T-helper 2 cell treated with Interferon-gamma antibody and Interleukin-4, amounts not matched to agents 5 μg/mL and 100 μg/mL, for 36 hours (primary cell): ENCODE measurements around the gene CNPY4.

Experiments used
- DNase-seq: peaks from one replicate; pipeline ENCODE4 v3.0.0; 2021; ENCODE audit warnings: low spot score
- H3K27ac Mint-ChIP-seq: one replicate; pipeline ENCODE4 v1.8.0; 2021; ENCODE audit warnings: mild to moderate bottlenecking, mixed read lengths
- H3K27me3 Mint-ChIP-seq: one replicate; pipeline ENCODE4 v1.8.0; 2021; ENCODE audit warnings: low read depth, mixed read lengths
- H3K36me3 Mint-ChIP-seq: one replicate; pipeline ENCODE4 v1.8.0; 2021; ENCODE audit warnings: low read depth, mixed read lengths
- H3K4me1 Mint-ChIP-seq: one replicate; pipeline ENCODE4 v1.8.0; 2021; ENCODE audit warnings: low read depth, mixed read lengths
- H3K4me3 Mint-ChIP-seq: one replicate; pipeline ENCODE4 v1.8.0; 2022; ENCODE audit warnings: mild to moderate bottlenecking, moderate library complexity, mixed read lengths
- H3K9me3 Mint-ChIP-seq: one replicate; pipeline ENCODE4 v1.8.0; 2021; ENCODE audit warnings: mixed read lengths

CNPY4 gene

DNA sequence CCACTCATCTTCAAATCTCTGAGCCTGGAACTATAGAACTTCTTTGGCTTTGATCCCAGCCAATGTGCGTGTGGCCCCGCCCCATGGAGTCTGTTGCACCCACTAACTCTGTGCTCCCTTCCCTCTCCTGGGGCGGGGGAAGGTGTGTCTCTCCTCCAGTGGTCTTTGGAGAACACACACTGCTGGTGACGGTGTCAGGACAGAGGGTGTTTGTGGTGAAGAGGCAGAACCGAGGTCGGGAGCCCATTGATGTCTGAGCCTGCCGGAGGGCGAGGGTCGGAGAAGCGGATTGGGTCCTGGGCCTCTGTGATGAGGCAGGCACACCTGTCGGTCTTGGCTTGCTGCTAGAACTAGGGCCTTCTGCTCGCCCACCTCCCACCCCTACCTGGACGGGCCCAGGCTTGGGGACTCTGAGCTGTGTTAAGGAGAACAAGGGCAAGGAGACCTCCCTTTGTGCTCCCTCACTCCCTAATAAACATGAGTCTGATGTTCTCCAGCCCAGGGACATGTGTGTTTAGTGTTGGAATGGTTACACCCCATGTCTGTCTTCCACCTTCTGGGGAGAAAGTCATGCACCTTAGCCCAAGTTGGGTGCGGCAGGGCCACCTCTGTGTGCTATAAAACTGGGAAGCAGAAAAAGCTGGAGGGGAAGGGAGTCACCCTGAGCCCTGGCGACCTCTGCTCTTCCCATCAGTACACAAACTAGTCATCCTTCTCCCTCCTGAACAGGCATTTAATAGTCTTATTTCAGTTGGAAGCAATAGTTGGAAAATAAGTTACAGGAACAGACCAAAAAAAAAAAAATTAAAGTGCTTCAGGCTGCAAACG, 34.5 kb downstream of the CNPY4 start:
- DNase-seq: no peak
- no peak overlapping the region for H3K27ac Mint-ChIP-seq
- H3K27me3 Mint-ChIP-seq: no peaks in the 10 kb centered on the region
- H3K9me3 Mint-ChIP-seq: no peaks in the 10 kb centered on the region
- H3K36me3 Mint-ChIP-seq: peaks cover 49% of the 10 kb centered on the region
- no peak overlapping the region for H3K4me3 Mint-ChIP-seq
- H3K4me1 Mint-ChIP-seq: peaks cover 29% of the 10 kb centered on the region

GRCh38 chr7:100154651-100155491, 35.4 kb downstream of the CNPY4 start:
- Mint-ChIP-seq H3K27me3 (no peaks in the 10 kb centered on the region), H3K27ac (no peak overlapping the region), H3K36me3 (peaks cover 49% of the 10 kb centered on the region), H3K4me1 (peaks cover 32% of the 10 kb centered on the region), H3K9me3 (no peaks in the 10 kb centered on the region), H3K4me3 (no peak overlapping the region)
- DNase-seq: no peak

DNA sequence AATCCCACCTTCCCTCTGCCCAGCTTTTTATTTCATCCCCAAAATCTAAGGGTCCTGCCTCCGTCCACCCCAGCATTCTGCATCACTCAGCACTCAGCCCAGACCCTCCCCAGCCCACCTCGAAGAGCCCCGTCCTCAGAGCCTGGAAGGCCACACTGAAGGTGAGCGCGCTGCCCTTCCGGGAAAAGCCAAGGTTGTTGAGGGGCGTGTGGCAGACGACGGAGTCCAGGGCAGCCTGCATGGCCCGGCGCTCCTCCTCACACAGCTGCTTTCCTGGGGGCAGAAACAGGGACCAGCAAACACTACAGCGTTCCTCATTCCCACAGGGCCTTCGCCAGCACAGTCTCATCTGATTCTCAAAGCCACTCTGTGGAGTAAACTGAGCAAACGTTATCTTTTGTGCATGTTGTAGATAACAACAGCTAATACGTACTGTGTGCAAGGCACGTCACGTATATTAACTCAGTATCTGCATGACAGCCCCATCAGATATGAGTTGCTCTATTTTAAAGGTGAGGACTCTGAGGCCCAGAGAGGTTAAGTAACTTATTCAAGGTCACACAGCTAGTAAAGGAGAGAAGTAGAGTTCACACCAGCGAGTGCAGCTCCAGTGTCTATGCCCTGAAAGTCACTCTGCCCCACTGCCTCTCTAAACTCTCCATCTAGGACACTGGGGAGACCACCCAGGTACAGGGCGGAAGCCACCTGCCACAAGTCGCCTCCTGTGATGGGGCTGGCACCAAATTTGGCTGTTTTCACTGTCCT, 36.3 kb downstream of the CNPY4 start:
- peaks cover 42% of the 10 kb centered on the region for H3K36me3 Mint-ChIP-seq
- H3K27me3 Mint-ChIP-seq: no peaks in the 10 kb centered on the region
- H3K27ac Mint-ChIP-seq: peak overlapping the region; percentile 26
- H3K4me3 Mint-ChIP-seq: no peak overlapping the region
- DNase-seq: no peak
- no peaks in the 10 kb centered on the region for H3K9me3 Mint-ChIP-seq
- peaks cover 25% of the 10 kb centered on the region for H3K4me1 Mint-ChIP-seq

GRCh38 chr7:100156331-100157068, 37.1 kb downstream of the CNPY4 start:
- Mint-ChIP-seq H3K36me3 (peaks cover 41% of the 10 kb centered on the region), H3K27me3 (no peaks in the 10 kb centered on the region), H3K27ac (peak overlapping the region; percentile 8), H3K4me1 (peaks cover 24% of the 10 kb centered on the region), H3K9me3 (no peaks in the 10 kb centered on the region), H3K4me3 (peak overlapping the region; percentile 89)
- no peak for DNase-seq

DNA sequence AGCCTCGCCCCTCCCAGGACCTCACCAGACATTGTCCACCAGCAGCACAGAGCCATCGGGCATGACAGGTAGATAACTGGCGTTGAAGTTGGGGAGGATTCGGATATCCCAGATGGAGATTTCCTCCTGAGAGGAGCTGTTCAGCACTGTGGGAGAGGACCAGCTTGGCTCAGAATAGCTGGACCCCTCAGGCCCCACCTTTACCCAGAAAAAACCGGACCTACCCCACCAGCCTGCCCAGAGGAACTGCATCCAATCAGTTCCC, 37.6 kb downstream of the CNPY4 start:
- peak overlapping the region; percentile 89 for H3K4me3 Mint-ChIP-seq
- peaks cover 22% of the 10 kb centered on the region for H3K4me1 Mint-ChIP-seq
- peaks cover 36% of the 10 kb centered on the region for H3K36me3 Mint-ChIP-seq
- H3K27ac Mint-ChIP-seq: peak overlapping the region; percentile 8
- no peak for DNase-seq
- no peaks in the 10 kb centered on the region for H3K9me3 Mint-ChIP-seq
- no peaks in the 10 kb centered on the region for H3K27me3 Mint-ChIP-seq

- peaks cover 32% of the 10 kb centered on the region for H3K36me3 Mint-ChIP-seq
- no peaks in the 10 kb centered on the region for H3K27me3 Mint-ChIP-seq
- H3K27ac Mint-ChIP-seq: peak overlapping the region; percentile 75
- no peaks in the 10 kb centered on the region for H3K9me3 Mint-ChIP-seq
- H3K4me1 Mint-ChIP-seq: peaks cover 17% of the 10 kb centered on the region
- DNase-seq: no peak
- H3K4me3 Mint-ChIP-seq: peak overlapping the region; percentile 89
These were observed 38.1 kb downstream of the CNPY4 start for GRCh38 chr7:100157334-100158228.

GRCh38 chr7:100158229-100159098, 39.0 kb downstream of the CNPY4 start, which contains the start of gene TRAPPC14:
TSS of gene TRAPPC14 (minus strand) at chr7:100158723. CDS start at chr7:100158499, 224 bp downstream.
- peaks cover 29% of the 10 kb centered on the region for H3K36me3 Mint-ChIP-seq
- H3K9me3 Mint-ChIP-seq: no peaks in the 10 kb centered on the region
- peak; percentile 91 for DNase-seq
- H3K27me3 Mint-ChIP-seq: no peaks in the 10 kb centered on the region
- peaks cover 22% of the 10 kb centered on the region for H3K4me1 Mint-ChIP-seq
- H3K27ac Mint-ChIP-seq: peak within 1 kb of the TSS; percentile 75
- H3K4me3 Mint-ChIP-seq: peak within 1 kb of the TSS; percentile 89

DNA sequence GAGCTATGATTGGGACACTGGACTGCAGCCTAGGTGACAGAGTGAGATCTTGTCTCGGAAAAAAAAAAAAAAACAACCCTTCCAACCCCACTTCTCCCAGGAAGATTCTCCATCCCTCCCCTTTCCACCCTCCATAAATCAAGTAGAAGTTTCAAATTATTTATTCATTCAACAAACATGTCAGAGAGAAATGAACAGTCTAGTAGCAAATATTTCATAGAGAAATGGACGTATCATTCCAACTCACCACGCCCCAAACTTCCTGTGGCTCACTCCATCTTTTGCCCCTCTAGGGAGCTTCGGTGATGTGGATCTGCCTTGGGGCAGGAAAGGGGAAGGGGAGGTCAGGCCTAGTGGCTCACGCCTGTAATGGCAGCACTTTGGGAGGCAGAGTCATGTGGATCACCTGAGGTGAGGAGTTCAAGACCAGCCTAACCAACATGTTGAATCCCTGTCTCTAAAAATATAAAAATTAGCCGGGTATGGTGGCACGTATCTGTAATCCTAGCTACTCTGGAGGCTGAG, 39.7 kb downstream of the CNPY4 start:
- Mint-ChIP-seq H3K36me3 (peaks cover 22% of the 10 kb centered on the region), H3K9me3 (no peaks in the 10 kb centered on the region), H3K27ac (peak overlapping the region; percentile 75), H3K27me3 (no peaks in the 10 kb centered on the region), H3K4me3 (peak overlapping the region; percentile 80), H3K4me1 (peaks cover 29% of the 10 kb centered on the region)
- DNase-seq: no peak

GRCh38 chr7:100160067-100160466, 40.6 kb downstream of the CNPY4 start:
- DNase-seq: no peak
- H3K27ac Mint-ChIP-seq: no peak overlapping the region
- H3K27me3 Mint-ChIP-seq: no peaks in the 10 kb centered on the region
- H3K36me3 Mint-ChIP-seq: peaks cover 19% of the 10 kb centered on the region
- H3K4me3 Mint-ChIP-seq: no peak overlapping the region
- H3K4me1 Mint-ChIP-seq: peaks cover 31% of the 10 kb centered on the region
- no peaks in the 10 kb centered on the region for H3K9me3 Mint-ChIP-seq

DNA sequence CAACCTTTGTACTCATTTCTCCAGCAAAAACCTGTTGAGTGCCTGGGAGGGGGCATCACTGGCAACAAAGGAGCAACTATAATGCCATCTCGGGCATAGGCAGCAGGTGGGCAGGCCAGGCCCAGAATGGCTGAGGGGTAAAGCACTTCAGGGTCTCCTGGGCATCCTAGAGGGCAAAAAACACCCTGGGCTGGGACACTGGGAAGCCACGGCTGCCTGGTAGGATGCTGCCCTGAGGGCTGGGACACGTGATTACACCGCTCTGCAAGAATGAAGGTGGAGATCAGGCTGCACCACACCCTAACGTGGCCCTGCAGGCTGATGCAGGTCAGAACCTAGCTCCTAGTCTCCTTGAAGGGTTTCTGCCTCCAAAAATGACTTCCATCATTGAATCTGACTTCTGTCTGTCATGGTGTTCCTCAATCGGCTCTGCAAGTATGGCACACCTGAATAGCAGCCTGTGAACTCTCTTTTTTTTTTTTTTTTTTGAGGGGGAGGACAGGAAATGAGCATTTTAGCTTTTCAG, 43.6 kb downstream of the CNPY4 start:
- Mint-ChIP-seq H3K4me1 (peaks cover 44% of the 10 kb centered on the region), H3K27ac (peak overlapping the region; percentile 43), H3K9me3 (no peaks in the 10 kb centered on the region), H3K36me3 (no peaks in the 10 kb centered on the region), H3K27me3 (no peaks in the 10 kb centered on the region), H3K4me3 (peak overlapping the region; percentile 66)
- DNase-seq: no peak

DNA sequence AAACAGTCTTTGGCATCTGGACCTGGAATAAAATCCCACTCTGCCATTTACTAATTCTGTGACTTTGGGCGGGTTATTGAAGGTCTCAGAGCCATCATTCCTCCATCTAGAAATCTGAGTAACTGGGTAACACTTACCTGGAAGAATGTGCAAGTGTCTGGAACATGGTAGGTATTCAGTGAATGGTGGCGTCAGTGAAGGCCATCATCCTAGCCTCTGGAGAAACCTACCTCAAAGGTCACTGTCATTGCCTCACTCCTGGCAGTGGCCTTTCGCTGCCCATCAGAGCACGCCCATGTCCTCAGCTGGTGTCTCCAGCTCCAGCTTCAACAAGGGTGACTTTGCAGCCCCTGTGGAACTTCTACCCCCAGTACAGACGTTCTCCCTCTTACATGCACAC, 44.4 kb downstream of the CNPY4 start:
- Mint-ChIP-seq H3K9me3 (no peaks in the 10 kb centered on the region), H3K27ac (no peak overlapping the region), H3K36me3 (no peaks in the 10 kb centered on the region), H3K4me1 (peaks cover 51% of the 10 kb centered on the region), H3K27me3 (no peaks in the 10 kb centered on the region), H3K4me3 (no peak overlapping the region)
- DNase-seq: no peak
